ENCODE measurements around the gene ZNF460.

GRCh38 chr19:57288373-57288772, 8.1 kb downstream of the ZNF460 start:
- TF ChIP-seq CTCF (conservative IDR thresholded peaks at IDR 0.05): no peak
- TF ChIP-seq ZFX (IDR thresholded peaks at IDR 0.05): no peak

All from C4-2B (cell line).